UCSD-AML1 (cell line): ENCODE measurements around the gene PTPRG.

Experiments used
- DNase-seq: peaks from one replicate; lab custom pipeline; 2025; ENCODE audit not compliant: unreplicated experiment; lab: John Stamatoyannopoulos, UW

Gene PTPRG

DNA sequence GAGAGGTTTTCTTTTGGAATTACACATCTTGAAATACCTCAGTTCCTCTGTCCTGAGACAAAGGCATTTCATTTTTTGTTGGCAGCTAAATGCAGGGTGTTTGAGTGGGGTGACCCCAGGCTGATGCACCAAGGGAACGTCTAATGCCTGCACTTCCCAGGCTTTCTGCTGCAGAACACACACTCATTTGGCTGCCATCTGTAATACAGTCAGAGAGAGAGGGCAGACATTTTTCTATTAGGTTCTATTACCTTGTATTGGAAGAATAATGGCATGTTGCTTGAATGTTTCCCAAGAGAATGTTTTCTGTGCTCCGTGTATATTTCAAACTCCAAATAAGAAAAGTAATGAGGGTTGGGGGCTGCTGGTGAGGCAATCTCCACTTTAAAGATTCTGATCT, 87.1 kb downstream of the PTPRG start:
- DNase-seq: no peak

DNA sequence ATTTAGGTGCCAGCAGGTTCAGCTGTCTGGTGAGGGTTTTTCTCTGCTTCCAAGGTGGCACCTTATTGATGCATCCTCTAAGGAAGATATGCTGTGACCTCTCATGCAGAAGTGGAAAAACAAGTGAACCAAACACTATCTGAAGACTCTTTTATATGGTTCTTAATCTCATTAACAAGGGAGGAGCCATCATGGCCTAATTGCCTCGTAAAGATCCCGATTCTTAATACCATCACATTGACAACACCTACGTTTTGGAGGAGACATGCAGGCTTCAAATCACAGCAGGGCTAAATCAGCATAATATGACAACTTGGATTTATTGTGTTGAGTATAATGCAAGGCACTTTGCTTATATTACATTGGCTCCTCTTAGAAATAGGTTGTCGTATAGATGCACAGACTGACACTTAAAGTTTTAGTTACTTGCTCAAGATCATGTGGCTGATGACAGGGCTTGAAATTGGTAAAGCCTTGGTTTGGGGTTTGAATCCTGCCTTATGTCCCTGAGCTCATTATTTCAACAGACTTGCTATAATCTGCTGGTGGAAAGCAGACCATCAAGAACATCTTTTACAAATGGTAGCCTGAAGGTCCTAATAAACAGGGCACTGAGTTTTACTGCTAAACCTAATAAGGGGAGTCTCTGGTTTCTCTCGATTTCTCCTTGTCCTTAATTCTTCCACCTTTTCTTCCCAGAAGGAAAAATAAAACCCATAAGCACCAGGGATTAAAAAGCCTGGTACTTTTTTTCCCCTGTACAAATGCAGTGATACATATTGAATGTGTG, 88.2 kb downstream of the PTPRG start:
- no peak for DNase-seq

DNA sequence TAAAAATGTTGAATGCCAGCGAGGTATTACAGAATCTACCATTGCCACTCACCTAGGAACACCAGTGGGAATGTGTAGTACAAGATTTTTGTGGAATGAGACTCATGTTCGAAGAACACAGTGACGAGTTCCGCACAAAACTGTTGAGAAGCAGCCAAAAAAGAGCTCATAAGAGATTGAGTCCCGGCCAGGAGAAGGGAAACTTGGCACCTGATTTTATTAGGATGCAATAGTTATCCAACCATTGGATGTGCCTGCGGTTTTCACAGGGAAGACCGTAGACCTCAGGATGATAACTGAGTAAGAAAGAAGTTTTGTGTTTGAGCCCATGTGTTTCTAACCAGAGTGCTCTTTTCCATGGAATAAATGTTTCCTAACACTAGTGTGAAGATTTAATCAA, 88.9 kb downstream of the PTPRG start:
- DNase-seq: no peak

- no peak for DNase-seq
Observed at GRCh38 chr3:61650719-61651410, 89.5 kb downstream of the PTPRG start.

DNA sequence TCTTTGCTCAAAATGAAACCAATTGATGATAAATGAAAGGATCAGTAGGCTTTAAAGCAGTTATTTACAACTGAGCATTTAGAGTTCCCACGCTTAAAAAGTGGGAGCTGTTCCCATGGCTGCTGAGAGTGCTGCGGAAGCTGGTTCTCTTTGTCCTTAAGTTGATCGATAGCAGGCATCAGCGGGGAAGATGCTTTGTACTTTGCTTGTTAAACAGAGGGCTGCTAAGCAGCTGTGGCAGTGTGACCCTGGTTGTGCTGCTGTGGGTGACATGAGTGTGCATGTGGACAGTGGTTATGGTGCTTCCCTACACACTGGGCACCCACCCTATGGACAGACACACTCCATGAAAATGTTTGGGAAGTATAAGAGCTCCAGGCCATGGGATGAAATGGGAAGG, 96.3 kb downstream of the PTPRG start:
- DNase-seq: no peak

DNA sequence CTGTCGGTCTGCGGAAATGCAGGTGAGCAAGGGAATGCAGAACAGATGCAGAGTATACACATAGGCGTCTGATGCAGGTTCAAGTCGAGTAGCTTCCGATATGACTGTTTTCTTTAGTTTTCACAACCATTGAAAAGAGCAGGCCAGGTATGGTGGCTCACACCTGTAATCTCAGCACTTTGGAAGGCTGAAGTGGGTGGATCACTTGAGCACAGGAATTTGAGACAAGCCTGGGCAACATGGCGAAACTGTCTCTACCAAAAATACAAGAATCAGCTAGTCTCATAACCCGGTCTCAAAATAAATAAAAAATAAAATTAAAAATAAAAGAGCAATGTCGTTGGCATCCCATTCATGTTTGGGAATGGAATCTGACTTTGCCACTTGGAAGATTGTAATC, 101.5 kb downstream of the PTPRG start:
- DNase-seq: no peak

GRCh38 chr3:61663356-61664104, 102.2 kb downstream of the PTPRG start:
- no peak for DNase-seq

- DNase-seq: no peak
Observed at GRCh38 chr3:61664105-61664482, 102.7 kb downstream of the PTPRG start.

- no peak for DNase-seq
Observed at GRCh38 chr3:61665121-61665520, 103.8 kb downstream of the PTPRG start.

GRCh38 chr3:61665987-61666386, 104.6 kb downstream of the PTPRG start:
- no peak for DNase-seq

GRCh38 chr3:61666615-61667330, 105.4 kb downstream of the PTPRG start:
- DNase-seq: no peak

GRCh38 chr3:61667383-61667782, 106.0 kb downstream of the PTPRG start:
- no peak for DNase-seq

GRCh38 chr3:61667814-61668213, 106.4 kb downstream of the PTPRG start:
- DNase-seq: no peak

DNA sequence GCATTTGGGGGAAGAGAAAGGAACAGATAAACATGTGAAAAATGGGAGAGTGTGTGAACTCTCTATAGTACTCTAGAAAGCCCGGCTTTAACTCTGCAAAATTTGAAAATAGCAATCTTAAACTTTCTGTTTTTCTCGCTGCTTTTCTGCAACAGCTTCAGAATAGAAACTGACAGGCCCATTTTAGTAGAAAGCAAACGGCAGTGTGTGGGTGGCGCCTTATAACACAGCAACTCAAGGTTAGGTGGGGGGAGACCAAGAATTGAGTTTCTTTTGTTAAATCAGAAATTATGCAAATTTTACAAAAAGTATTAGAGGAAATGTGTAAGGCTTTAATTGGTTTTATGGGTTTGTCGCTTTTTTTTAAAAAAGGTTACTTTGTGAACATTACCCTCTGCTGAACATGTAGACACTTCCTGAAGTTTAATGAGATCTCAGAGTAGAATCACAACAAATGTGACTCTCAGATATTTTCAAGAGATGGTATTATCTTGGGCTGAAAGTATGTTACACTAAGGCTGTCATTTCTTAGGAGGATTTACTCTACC, 107.0 kb downstream of the PTPRG start:
- no peak for DNase-seq

DNA sequence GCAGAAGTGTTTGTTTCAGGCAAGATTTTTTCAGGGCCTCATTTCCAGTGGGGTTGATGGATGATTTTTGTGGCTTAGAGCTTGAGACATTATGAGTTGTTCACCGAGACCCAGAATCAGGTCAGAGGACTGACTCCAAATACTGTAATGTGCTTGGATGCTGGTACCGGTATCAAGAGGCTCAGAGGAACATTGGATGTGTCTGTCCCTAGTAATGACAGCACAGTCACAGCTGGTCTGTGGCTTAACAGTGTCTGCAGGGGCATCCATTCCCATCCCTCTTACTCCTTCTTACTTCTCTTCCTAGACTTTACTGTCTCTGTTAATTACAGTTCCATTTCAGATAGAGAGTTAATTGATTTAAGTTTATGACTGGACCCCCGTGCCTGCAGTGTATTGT, 107.8 kb downstream of the PTPRG start:
- DNase-seq: no peak

- DNase-seq: no peak
Observed at GRCh38 chr3:61669668-61670299, 108.4 kb downstream of the PTPRG start.

DNA sequence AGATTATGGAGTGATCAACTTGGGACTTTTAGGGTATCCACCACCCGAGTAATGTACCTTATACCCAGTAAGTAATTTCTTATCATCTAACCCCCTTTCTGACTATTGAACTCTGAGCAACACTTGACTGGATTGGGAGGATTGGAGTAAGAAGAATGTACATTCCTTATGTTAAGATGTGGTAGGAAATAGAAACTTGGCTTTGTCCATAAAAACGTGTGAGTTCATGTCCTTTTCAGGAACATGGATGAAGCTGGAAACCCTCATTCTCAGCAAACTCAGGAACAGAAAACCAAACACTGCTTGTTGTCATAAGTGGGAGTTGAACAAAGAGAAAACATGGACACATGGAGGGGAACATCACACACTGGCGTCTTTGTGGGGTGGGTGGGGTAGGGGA, 112.3 kb downstream of the PTPRG start:
- no peak for DNase-seq

- no peak for DNase-seq
Observed at GRCh38 chr3:61674596-61674995, 113.2 kb downstream of the PTPRG start.

DNA sequence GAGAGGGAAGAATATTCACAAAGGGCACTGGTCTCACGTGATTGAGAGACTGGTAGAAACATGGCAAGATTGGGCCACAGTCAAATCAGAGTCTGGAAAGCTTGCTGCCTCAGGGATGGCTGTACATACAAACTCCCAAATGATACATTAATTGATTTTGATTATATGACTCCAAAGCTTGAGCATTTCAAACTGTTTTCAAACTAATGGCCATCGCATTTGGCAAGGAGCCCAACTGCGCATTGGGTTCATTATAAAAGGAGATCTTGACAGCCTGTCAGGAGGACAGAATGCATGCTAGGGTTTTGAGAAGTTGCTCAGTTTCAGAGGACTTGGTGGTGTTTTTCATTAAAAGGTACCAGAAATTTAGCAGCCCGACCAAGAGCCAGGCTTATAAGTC, 117.7 kb downstream of the PTPRG start:
- DNase-seq: no peak

DNA sequence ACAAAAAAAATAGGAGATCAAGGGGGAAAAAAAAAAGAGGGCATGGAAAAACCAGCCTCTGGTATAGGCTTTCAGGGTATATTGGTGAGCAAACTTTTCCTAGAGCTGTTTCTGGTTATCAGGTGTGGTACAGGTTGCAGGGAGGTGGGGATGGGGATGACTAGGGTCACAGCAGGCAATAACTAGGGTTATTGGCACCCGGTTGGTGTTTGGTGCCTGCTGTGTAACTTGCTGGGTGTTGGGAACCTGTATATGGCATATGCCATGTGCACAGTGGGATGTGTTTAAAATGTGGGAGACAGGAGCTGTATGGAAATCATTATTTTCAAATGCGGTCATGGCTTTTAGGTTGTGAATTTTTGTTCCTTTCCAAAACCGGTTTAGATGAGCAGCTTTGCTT, 119.2 kb downstream of the PTPRG start:
- DNase-seq: no peak

DNA sequence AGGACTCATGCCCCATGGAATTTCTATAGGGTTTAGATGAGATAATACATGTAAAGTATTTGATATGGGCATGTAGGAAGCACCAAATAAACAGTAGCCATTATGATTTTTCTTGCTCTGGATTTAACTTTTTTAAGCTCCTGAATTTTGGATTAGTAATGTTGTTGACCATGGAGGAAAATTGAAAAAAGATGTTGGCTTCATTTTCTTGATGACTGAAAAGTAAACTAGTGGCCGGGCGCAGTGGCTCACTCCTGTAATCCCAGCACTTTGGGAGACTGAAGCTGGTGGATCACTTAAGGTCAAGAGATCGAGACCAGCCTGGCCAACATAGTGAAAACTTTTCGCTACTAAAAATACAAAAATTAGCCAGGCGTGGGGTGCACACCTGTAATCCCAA, 120.3 kb downstream of the PTPRG start:
- DNase-seq: no peak
